HEK293 (cell line): ENCODE results near the gene HOXC10.

Experiments used
- CTCF ChIA-PET: fragments of 350-600 bp; formaldehyde crosslinking; extraction: SDS; loops from one replicate; lab custom pipeline; 2021; ENCODE audit warnings: antibody characterized with exemption; lab: Yijun Ruan, JAX
- POLR2A ChIA-PET: fragments of 300-600 bp; formaldehyde crosslinking; extraction: SDS; loops from one replicate; lab custom pipeline; 2020; ENCODE audit warnings: antibody characterized with exemption, inconsistent platforms; lab: Yijun Ruan, JAX
- H3K27ac ChIP-seq: fragments of 200-500 bp; sonication (Bioruptor generic); 2 replicates; pipeline ENCODE4 v1.5.1; 2014; ENCODE audit warnings: low read depth, low read length, control low read depth, inconsistent platforms; ENCODE audit errors: extremely low read depth
- H3K36me3 ChIP-seq, 2 experiments: fragments of 200-500 bp in 1 of 2; sonication (Bioruptor generic) in 1 of 2; 1 replicate in 1 of 2; 2 replicates in 1 of 2; pipeline ENCODE4 v1.5.1; 2014 to 2017; ENCODE audit warnings: inconsistent platforms in 2 of 2, low read length in 2 of 2; ENCODE audit not compliant: control insufficient read depth in 2 of 2, insufficient read depth in 1 of 2
- H3K4me1 ChIP-seq: fragments of 200-500 bp; sonication (Bioruptor generic); 2 replicates; pipeline ENCODE4 v1.5.1; 2014; ENCODE audit warnings: mild to moderate bottlenecking, low read length, inconsistent platforms; ENCODE audit not compliant: control insufficient read depth, insufficient read depth
- H3K4me3 ChIP-seq: 2 replicates; pipeline ENCODE4 v1.5.1; 2011; ENCODE audit warnings: low read depth, mild to moderate bottlenecking, control low read depth, low read length, moderate library complexity
- H3K9me3 ChIP-seq: fragments of 200-500 bp; sonication (Bioruptor generic); 2 replicates; pipeline ENCODE4 v1.5.1; 2014; ENCODE audit warnings: low read depth, low read length, inconsistent platforms; ENCODE audit not compliant: control insufficient read depth, insufficient read depth
- AEBP2 ChIP-seq: fragments of 450-650 bp; formaldehyde crosslinking; IDR thresholded peaks from 2 replicates; pipeline ENCODE4 v1.5.1; 2016; ENCODE audit warnings: missing biosample characterization, missing genetic modification characterization, borderline replicate concordance
- BCL11A ChIP-seq: fragments of 450-650 bp; formaldehyde crosslinking; IDR thresholded peaks from 2 replicates; pipeline ENCODE4 v1.5.1; 2016; ENCODE audit warnings: low read depth, missing biosample characterization, missing genetic modification characterization
- IKZF3 ChIP-seq: fragments of 450-650 bp; IDR thresholded peaks from 2 replicates; pipeline ENCODE4 v1.5.0; 2018; ENCODE audit warnings: missing biosample characterization, mild to moderate bottlenecking, missing genetic modification characterization, moderate library complexity
- KLF1 ChIP-seq: fragments of 450-650 bp; formaldehyde crosslinking; IDR thresholded peaks from 2 replicates; pipeline ENCODE4 v1.5.1; 2016; ENCODE audit warnings: missing biosample characterization, missing genetic modification characterization
- KLF16 ChIP-seq: fragments of 450-650 bp; formaldehyde crosslinking; IDR thresholded peaks from 2 replicates; pipeline ENCODE4 v1.5.1; 2017; ENCODE audit warnings: missing biosample characterization, missing genetic modification characterization
- KLF8 ChIP-seq: fragments of 450-650 bp; formaldehyde crosslinking; IDR thresholded peaks from 2 replicates; pipeline ENCODE4 v1.5.1; 2016; ENCODE audit warnings: missing biosample characterization, missing genetic modification characterization
- OVOL3 ChIP-seq: fragments of 450-650 bp; formaldehyde crosslinking; IDR thresholded peaks from 2 replicates; pipeline ENCODE4 v1.5.1; 2016; ENCODE audit warnings: missing biosample characterization, missing genetic modification characterization
- PATZ1 ChIP-seq: fragments of 450-650 bp; formaldehyde crosslinking; IDR thresholded peaks from 2 replicates; pipeline ENCODE4 v1.5.1; 2016; ENCODE audit warnings: missing biosample characterization, missing genetic modification characterization
- SCRT1 ChIP-seq: fragments of 450-650 bp; formaldehyde crosslinking; IDR thresholded peaks from 2 replicates; pipeline ENCODE4 v1.5.1; 2016; ENCODE audit warnings: missing biosample characterization, missing genetic modification characterization, borderline replicate concordance
- SP3 ChIP-seq: fragments of 450-650 bp; formaldehyde crosslinking; IDR thresholded peaks from 2 replicates; pipeline ENCODE4 v1.5.1; 2016; ENCODE audit warnings: missing biosample characterization, missing genetic modification characterization
- WT1 ChIP-seq: fragments of 450-650 bp; formaldehyde crosslinking; IDR thresholded peaks from 2 replicates; pipeline ENCODE4 v1.5.1; 2016; ENCODE audit warnings: missing biosample characterization, missing genetic modification characterization
- YY2 ChIP-seq: fragments of 450-650 bp; formaldehyde crosslinking; IDR thresholded peaks from 2 replicates; pipeline ENCODE4 v1.5.1; 2016; ENCODE audit warnings: missing biosample characterization, missing genetic modification characterization
- ZBTB21 ChIP-seq: fragments of 450-650 bp; formaldehyde crosslinking; IDR thresholded peaks from 2 replicates; pipeline ENCODE4 v1.5.1; 2017; ENCODE audit warnings: missing biosample characterization, missing genetic modification characterization
- ZNF112 ChIP-seq: fragments of 450-650 bp; formaldehyde crosslinking; IDR thresholded peaks from 2 replicates; pipeline ENCODE4 v1.5.0; 2017; ENCODE audit warnings: missing biosample characterization, missing genetic modification characterization
- ZNF146 ChIP-seq: fragments of 450-650 bp; formaldehyde crosslinking; IDR thresholded peaks from 2 replicates; pipeline ENCODE4 v1.5.1; 2016; ENCODE audit warnings: missing biosample characterization, missing genetic modification characterization
- ZNF157 ChIP-seq: fragments of 450-650 bp; formaldehyde crosslinking; IDR thresholded peaks from 2 replicates; pipeline ENCODE4 v1.5.1; 2016; ENCODE audit warnings: missing biosample characterization, missing genetic modification characterization
- ZNF2 ChIP-seq: fragments of 450-650 bp; formaldehyde crosslinking; IDR thresholded peaks from 2 replicates; pipeline ENCODE4 v1.5.1; 2016; ENCODE audit warnings: missing biosample characterization, missing genetic modification characterization
- ZNF24 ChIP-seq: fragments of 450-650 bp; formaldehyde crosslinking; IDR thresholded peaks from 2 replicates; pipeline ENCODE4 v1.5.1; 2016; ENCODE audit warnings: missing biosample characterization, missing genetic modification characterization
- ZNF248 ChIP-seq: fragments of 450-650 bp; formaldehyde crosslinking; IDR thresholded peaks from 2 replicates; pipeline ENCODE4 v1.5.1; 2017; ENCODE audit warnings: missing biosample characterization, missing genetic modification characterization
- ZNF366 ChIP-seq: fragments of 450-650 bp; formaldehyde crosslinking; conservative IDR thresholded peaks from 2 replicates; pipeline ENCODE4 v1.5.1; 2016; ENCODE audit warnings: missing biosample characterization, missing genetic modification characterization
- ZNF433 ChIP-seq: fragments of 450-650 bp; formaldehyde crosslinking; IDR thresholded peaks from 2 replicates; pipeline ENCODE4 v1.5.1; 2016; ENCODE audit warnings: missing biosample characterization, missing genetic modification characterization, low read depth
- ZNF510 ChIP-seq: fragments of 450-650 bp; formaldehyde crosslinking; IDR thresholded peaks from 2 replicates; pipeline ENCODE4 v1.5.1; 2018; ENCODE audit warnings: mild to moderate bottlenecking, missing genetic modification characterization, missing biosample characterization; ENCODE audit not compliant: insufficient replicate concordance
- ZNF529 ChIP-seq: fragments of 450-650 bp; formaldehyde crosslinking; IDR thresholded peaks from 2 replicates; pipeline ENCODE4 v1.5.1; 2017; ENCODE audit warnings: missing genetic modification characterization, missing biosample characterization; ENCODE audit not compliant: insufficient replicate concordance
- ZNF571 ChIP-seq: fragments of 450-650 bp; formaldehyde crosslinking; IDR thresholded peaks from 2 replicates; pipeline ENCODE4 v1.5.0; 2017; ENCODE audit warnings: missing biosample characterization, missing genetic modification characterization
- ZNF623 ChIP-seq: fragments of 450-650 bp; formaldehyde crosslinking; IDR thresholded peaks from 2 replicates; pipeline ENCODE4 v1.5.1; 2016; ENCODE audit warnings: missing biosample characterization, missing genetic modification characterization
- ZNF658 ChIP-seq: fragments of 450-650 bp; formaldehyde crosslinking; IDR thresholded peaks from 2 replicates; pipeline ENCODE4; 2016; ENCODE audit warnings: missing biosample characterization, missing genetic modification characterization
- ZNF670 ChIP-seq: fragments of 450-650 bp; formaldehyde crosslinking; IDR thresholded peaks from 2 replicates; pipeline ENCODE4 v1.5.1; 2016; ENCODE audit warnings: missing biosample characterization, missing genetic modification characterization, low read depth
- ZNF843 ChIP-seq: fragments of 450-650 bp; formaldehyde crosslinking; IDR thresholded peaks from 2 replicates; pipeline ENCODE4 v1.5.1; 2016; ENCODE audit warnings: missing biosample characterization, missing genetic modification characterization
- TF ChIP-seq, protein P1 (sequence below): fragments of 450-650 bp; formaldehyde crosslinking; IDR thresholded peaks from 2 replicates; pipeline ENCODE4 v1.5.1; 2016; ENCODE audit warnings: missing biosample characterization, missing genetic modification characterization

The HOXC10 gene

DNA sequence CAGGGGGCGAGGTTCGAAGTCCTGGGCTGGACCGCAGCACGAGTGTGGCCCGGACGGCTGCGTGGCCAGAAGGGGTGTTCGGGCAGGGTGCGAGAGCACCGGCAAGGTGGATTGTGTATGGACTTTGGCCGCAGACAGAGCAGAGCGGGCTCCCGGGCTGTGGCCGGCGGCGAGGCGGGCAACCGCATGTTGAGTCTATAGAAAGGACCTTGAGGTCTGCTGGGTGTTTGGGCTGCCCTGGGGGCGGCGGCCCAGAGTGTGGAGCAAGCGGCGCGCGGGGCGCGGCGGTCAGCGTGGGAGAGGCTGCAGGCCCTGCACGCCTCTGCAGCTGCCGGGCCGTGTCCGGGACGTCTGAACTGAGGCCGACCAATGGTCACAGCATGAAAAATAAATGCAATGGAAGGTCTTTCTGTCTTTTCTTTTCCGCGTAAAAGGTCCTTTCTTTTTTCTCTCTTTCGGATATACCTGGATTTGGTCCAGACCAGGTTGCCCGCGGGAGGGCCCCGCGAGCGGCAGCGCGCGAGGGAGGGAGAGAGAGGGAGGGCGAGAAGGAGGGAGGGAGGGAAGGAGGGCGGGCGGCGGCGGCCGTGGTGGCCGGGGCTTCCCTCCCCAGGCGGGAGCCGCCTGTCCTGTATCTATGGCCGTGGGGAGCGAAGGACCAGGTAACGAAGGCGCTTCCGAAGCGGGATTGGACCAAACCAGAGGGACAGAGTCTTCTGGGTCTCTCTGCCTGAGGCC, 9.5 kb downstream of the HOXC10 start (continued):
- TF ChIP-seq ZNF112 (tag by site-specific recombination) (no peak), ZNF529 (tag by site-specific recombination) (no peak), PATZ1 (tag by site-specific recombination) (peak; percentile 66), ZBTB21 (tag by site-specific recombination) (no peak), OVOL3 (tag by site-specific recombination) (peak; percentile 20; the same call in 1 of the 2 replicates), ZNF510 (tag by site-specific recombination) (no peak), KLF8 (tag by site-specific recombination) (peak; percentile 60; the same call in 1 of the 2 replicates), KLF1 (0 out of 2 replicates have a peak, but pooled peaks have one; percentile 32), ZNF24 (tag by site-specific recombination) (no peak), ZNF2 (tag by site-specific recombination) (no peak), BCL11A (peak; percentile 11; the same call in 1 of the 2 replicates), WT1 (tag by site-specific recombination) (peak; percentile 85), SP3 (peak; percentile 30; the same call in 1 of the 2 replicates), ZNF433 (tag by site-specific recombination) (no peak), ZNF366 (peak; percentile 64)

DNA sequence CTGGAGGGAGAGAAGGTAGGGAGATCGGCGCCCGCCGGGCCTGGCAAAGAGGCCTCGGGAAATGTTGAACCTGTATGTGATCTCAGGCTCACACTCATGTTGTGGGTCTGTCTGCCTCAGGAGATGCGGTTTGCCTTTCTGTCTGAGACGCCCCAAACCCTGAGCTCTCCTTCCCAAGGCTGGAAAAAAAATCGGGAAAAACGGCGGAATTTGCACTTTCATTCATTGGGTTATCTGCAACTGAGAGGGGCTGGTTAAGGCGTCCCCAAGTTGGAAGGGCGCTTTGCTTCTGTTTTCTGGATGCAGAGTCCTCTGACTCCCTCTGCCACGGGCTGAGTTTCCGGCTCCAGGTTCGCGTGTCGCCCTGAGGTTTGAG, 10.0 kb downstream of the HOXC10 start:
- POLR2A ChIA-PET = interaction anchor here (0.6 to 2.2 kb wide), 14 partner anchors 9 to 238 kb away, joined by 3 to 14 read pairs (median 4); partner anchors contain the start of genes HOXC10 and HOXC13
- H3K4me3 ChIP-seq = peak overlapping the region; percentile 61
- TF ChIP-seq WT1 (tag by site-specific recombination) = no peak
- no peak for TF ChIP-seq KLF16 (tag by site-specific recombination)
- TF ChIP-seq ZNF146 (tag by site-specific recombination) = no peak
- no peak for TF ChIP-seq ZNF248 (tag by site-specific recombination)
- TF ChIP-seq ZNF843 (tag by site-specific recombination) = no peak
- peak; percentile 66 for TF ChIP-seq IKZF3 (tag by site-specific recombination)
- no peak for TF ChIP-seq ZNF670 (tag by site-specific recombination)
- no peak for TF ChIP-seq ZNF571 (tag by site-specific recombination)
- TF ChIP-seq, protein P1, sequence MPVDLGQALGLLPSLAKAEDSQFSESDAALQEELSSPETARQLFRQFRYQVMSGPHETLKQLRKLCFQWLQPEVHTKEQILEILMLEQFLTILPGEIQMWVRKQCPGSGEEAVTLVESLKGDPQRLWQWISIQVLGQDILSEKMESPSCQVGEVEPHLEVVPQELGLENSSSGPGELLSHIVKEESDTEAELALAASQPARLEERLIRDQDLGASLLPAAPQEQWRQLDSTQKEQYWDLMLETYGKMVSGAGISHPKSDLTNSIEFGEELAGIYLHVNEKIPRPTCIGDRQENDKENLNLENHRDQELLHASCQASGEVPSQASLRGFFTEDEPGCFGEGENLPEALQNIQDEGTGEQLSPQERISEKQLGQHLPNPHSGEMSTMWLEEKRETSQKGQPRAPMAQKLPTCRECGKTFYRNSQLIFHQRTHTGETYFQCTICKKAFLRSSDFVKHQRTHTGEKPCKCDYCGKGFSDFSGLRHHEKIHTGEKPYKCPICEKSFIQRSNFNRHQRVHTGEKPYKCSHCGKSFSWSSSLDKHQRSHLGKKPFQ (tag by site-specific recombination) = no peak
- TF ChIP-seq ZNF157 = no peak
- TF ChIP-seq ZNF658 (tag by site-specific recombination) = no peak
- TF ChIP-seq AEBP2 = no peak
- TF ChIP-seq ZNF623 (tag by site-specific recombination) = no peak
- TF ChIP-seq SCRT1 = no peak
- TF ChIP-seq YY2 (tag by site-specific recombination) = no peak

More for the DNA sequence above, 10.0 kb downstream of the HOXC10 start:
- CTCF ChIA-PET = interaction anchor here (0.6 to 1.5 kb wide), 7 partner anchors 11 to 391 kb away, joined by 3 to 5 read pairs (median 4); no protein-coding TSS in a partner anchor
- peak overlapping the region; percentile 98 for H3K27ac ChIP-seq
- H3K36me3 ChIP-seq = no peaks in the 10 kb centered on the region
- H3K9me3 ChIP-seq = no peaks in the 10 kb centered on the region
- H3K4me1 ChIP-seq = peaks cover 38% of the 10 kb centered on the region
